ENCODE data around the gene SLC35E4.
"Not testable (repeated sequence)": the region's sequence is repeated elsewhere in the genome, so short reads cannot be mapped to it uniquely, and the experiment has no call there.

Gene SLC35E4

GRCh38 chr22:30635273-30636225 lies at the start of gene SLC35E4:
Gene SLC35E4, plus strand, starts transcription at chr22:30635781. Its CDS starts 670 bp downstream, at chr22:30636451.
- peak; percentile 8 to 70 for DNase-seq

- DNase-seq, result no peak
These were observed 49.2 kb upstream of the SLC35E4 start for GRCh38 chr22:30586414-30586813.

- DNase-seq, result no peak
These were observed 44.4 kb upstream of the SLC35E4 start for GRCh38 chr22:30591191-30591587.

- peak; percentile 83 to 84 for DNase-seq
These were observed 43.8 kb upstream of the SLC35E4 start, which contains the start of gene PES1 for GRCh38 chr22:30591588-30592359. Gene PES1, minus strand, starts transcription at chr22:30591910. Its CDS starts 77 bp downstream, at chr22:30591833.

- DNase-seq, result not testable (repeated sequence)
These were observed 43.2 kb upstream of the SLC35E4 start for GRCh38 chr22:30592360-30592713.

GRCh38 chr22:30596199-30596598 lies 39.4 kb upstream of the SLC35E4 start:
- DNase-seq, result no peak

GRCh38 chr22:30596886-30597285 lies 38.7 kb upstream of the SLC35E4 start:
- no peak for DNase-seq

GRCh38 chr22:30598986-30599385 lies 36.6 kb upstream of the SLC35E4 start:
- DNase-seq, result no peak

- no peak for DNase-seq
These were observed 34.7 kb upstream of the SLC35E4 start for GRCh38 chr22:30600921-30601320.

- DNase-seq, result no peak
These were observed 34.1 kb upstream of the SLC35E4 start for GRCh38 chr22:30601464-30601863.

GRCh38 chr22:30602049-30602448 lies 33.5 kb upstream of the SLC35E4 start:
- no peak for DNase-seq

- no peak for DNase-seq
These were observed 31.8 kb upstream of the SLC35E4 start for GRCh38 chr22:30603801-30604200.

- no peak for DNase-seq
These were observed 30.9 kb upstream of the SLC35E4 start for GRCh38 chr22:30604723-30605122.

- peak in 1 of 2 experiments; percentile 23 for DNase-seq
These were observed 30.0 kb upstream of the SLC35E4 start for GRCh38 chr22:30605449-30606110.

GRCh38 chr22:30606455-30607299 lies 28.9 kb upstream of the SLC35E4 start, which contains the start of gene TCN2:
Gene TCN2, plus strand, starts transcription at chr22:30607174. Its CDS starts 158 bp downstream, at chr22:30607332.
- DNase-seq, result peak; percentile 45 to 50

GRCh38 chr22:30607300-30607930 lies 28.2 kb upstream of the SLC35E4 start:
- DNase-seq, result no peak

- no peak for DNase-seq
These were observed 27.6 kb upstream of the SLC35E4 start for GRCh38 chr22:30607939-30608338.

GRCh38 chr22:30609260-30610185 lies 26.1 kb upstream of the SLC35E4 start:
- no peak for DNase-seq

- no peak for DNase-seq
These were observed 25.3 kb upstream of the SLC35E4 start for GRCh38 chr22:30610299-30610698.

GRCh38 chr22:30611197-30611596 lies 24.4 kb upstream of the SLC35E4 start:
- DNase-seq, result no peak
